Kidney epithelial cell (primary cell): ENCODE results near the gene MINDY2. TPM values are rescaled to one million over a fixed set of nuclear protein-coding genes. Genes with fewer than 3 reads are reported as not detected.

ENCODE experiments used
- DNase-seq: peaks from one replicate; pipeline ENCODE4 v3.0.0-alpha.2; 2010; ENCODE audit warnings: low read depth
- H3K27me3 ChIP-seq: 2 replicates; pipeline ENCODE4 v1.6.0; 2011; ENCODE audit warnings: low read length; ENCODE audit not compliant: control insufficient read depth, insufficient read depth
- H3K36me3 ChIP-seq: 2 replicates; pipeline ENCODE4 v1.5.1; 2011; ENCODE audit warnings: low read length; ENCODE audit not compliant: control insufficient read depth, insufficient read depth
- H3K4me3 ChIP-seq: 2 replicates; pipeline ENCODE4 v1.5.1; 2011; ENCODE audit warnings: low read depth, mild to moderate bottlenecking, control low read depth, low read length
- CTCF ChIP-seq: IDR thresholded peaks from 2 replicates; pipeline ENCODE4 v1.5.1; 2011; ENCODE audit warnings: mild to moderate bottlenecking, moderate library complexity, low read length, control low read depth, inconsistent platforms; ENCODE audit not compliant: insufficient read depth, poor library complexity, severe bottlenecking
- total RNA-seq: library from RNA; depleted of rRNA; stranded (reverse); fragments of >200 nt; gene quantifications from 2 replicates; pipeline ENCODE4 v1.2.3, GENCODE V29; 2015

Gene MINDY2
- total RNA-seq, 1 donor from 2014 or later, result 25.7 TPM

GRCh38 chr15:58898150-58898680, 127.1 kb downstream of the MINDY2 start:
- peaks cover 2% of the 10 kb centered on the region for H3K36me3 ChIP-seq

GRCh38 chr15:58900631-58901030, 129.5 kb downstream of the MINDY2 start:
- Histone ChIP-seq H3K27me3 (no peaks in the 10 kb centered on the region), H3K36me3 (peaks cover 2% of the 10 kb centered on the region), H3K4me3 (no peak overlapping the region)
- TF ChIP-seq CTCF, result no peak
- no peak for DNase-seq

More at GRCh38 chr15:58898150-58898680, 127.1 kb downstream of the MINDY2 start:
- Histone ChIP-seq H3K4me3 (no peak overlapping the region), H3K27me3 (no peaks in the 10 kb centered on the region)
- no peak for TF ChIP-seq CTCF
- DNase-seq, result no peak

- Histone ChIP-seq H3K36me3 (no peaks in the 10 kb centered on the region), H3K4me3 (no peak overlapping the region), H3K27me3 (no peaks in the 10 kb centered on the region)
- no peak for TF ChIP-seq CTCF
- DNase-seq, result no peak
Observed at GRCh38 chr15:58908550-58909309, 137.6 kb downstream of the MINDY2 start.

GRCh38 chr15:58909616-58910015, 138.5 kb downstream of the MINDY2 start:
- no peak for DNase-seq
- TF ChIP-seq CTCF, result no peak
- Histone ChIP-seq H3K36me3 (no peaks in the 10 kb centered on the region), H3K27me3 (no peaks in the 10 kb centered on the region), H3K4me3 (no peak overlapping the region)

GRCh38 chr15:58910456-58910855, 139.4 kb downstream of the MINDY2 start:
- Histone ChIP-seq H3K27me3 (no peaks in the 10 kb centered on the region), H3K36me3 (no peaks in the 10 kb centered on the region), H3K4me3 (no peak overlapping the region)
- no peak for DNase-seq
- no peak for TF ChIP-seq CTCF

Other genes with a start within 250 kb of the MINDY2 start
- 125 and 128 TPM in 2 replicates for gene ADAM10, start 21.6 kb upstream of the MINDY2 start, total RNA-seq
- 60.2 and 73.1 TPM in 2 replicates for gene SLTM, start 162.4 kb downstream of the MINDY2 start, total RNA-seq
- gene RNF111, start 216.4 kb downstream of the MINDY2 start, total RNA-seq, result 15.3 and 18.0 TPM in 2 replicates